ENCODE measurements around the gene SLC16A10.
"Not testable (repeated sequence)": the region's sequence is repeated elsewhere in the genome, so short reads cannot be mapped to it uniquely, and the experiment has no call there.

The SLC16A10 gene

GRCh38 chr6:111134236-111134869 lies 47.0 kb downstream of the SLC16A10 start:
- not testable (repeated sequence) for DNase-seq

- not testable (repeated sequence) for DNase-seq
Measured at GRCh38 chr6:111137489-111138093, 50.3 kb downstream of the SLC16A10 start.

GRCh38 chr6:111147440-111147839 lies 60.1 kb downstream of the SLC16A10 start:
- DNase-seq = no peak

- DNase-seq = no peak
Measured at GRCh38 chr6:111148110-111148509, 60.8 kb downstream of the SLC16A10 start.

GRCh38 chr6:111150577-111150976 lies 63.3 kb downstream of the SLC16A10 start:
- DNase-seq = no peak

GRCh38 chr6:111154981-111155380 lies 67.7 kb downstream of the SLC16A10 start:
- DNase-seq = no peak

GRCh38 chr6:111157412-111157811 lies 70.1 kb downstream of the SLC16A10 start:
- DNase-seq = no peak

GRCh38 chr6:111159633-111160032 lies 72.3 kb downstream of the SLC16A10 start:
- DNase-seq = no peak

GRCh38 chr6:111161650-111162049 lies 74.3 kb downstream of the SLC16A10 start:
- DNase-seq = no peak

- no peak for DNase-seq
Measured at GRCh38 chr6:111162504-111162903, 75.2 kb downstream of the SLC16A10 start.

GRCh38 chr6:111171577-111172400 lies 84.5 kb downstream of the SLC16A10 start:
- no peak for DNase-seq

GRCh38 chr6:111172563-111172962 lies 85.3 kb downstream of the SLC16A10 start:
- no peak for DNase-seq

GRCh38 chr6:111173341-111173740 lies 86.0 kb downstream of the SLC16A10 start:
- DNase-seq = no peak

GRCh38 chr6:111173946-111174345 lies 86.6 kb downstream of the SLC16A10 start:
- no peak for DNase-seq

- no peak for DNase-seq
Measured at GRCh38 chr6:111175109-111175508, 87.8 kb downstream of the SLC16A10 start.

GRCh38 chr6:111176038-111176759 lies 88.9 kb downstream of the SLC16A10 start:
- no peak for DNase-seq

- DNase-seq = no peak
Measured at GRCh38 chr6:111176760-111177099, 89.4 kb downstream of the SLC16A10 start.

GRCh38 chr6:111177131-111177530 lies 89.8 kb downstream of the SLC16A10 start:
- no peak for DNase-seq

- DNase-seq = no peak
Measured at GRCh38 chr6:111183702-111184517, 96.6 kb downstream of the SLC16A10 start.

- no peak for DNase-seq
Measured at GRCh38 chr6:111184827-111185532, 97.7 kb downstream of the SLC16A10 start.

GRCh38 chr6:111185954-111186353 lies 98.7 kb downstream of the SLC16A10 start:
- no peak for DNase-seq

GRCh38 chr6:111187874-111188273 lies 100.6 kb downstream of the SLC16A10 start:
- DNase-seq = no peak
